DOHH2 (cell line): Measurements from ENCODE around the gene HLA-DPB1.

Experiments used
- EZH2phosphoT487 ChIP-seq: fragments of 200-600 bp; sonication (generic); IDR thresholded peaks from 2 replicates; pipeline ENCODE4 v1.6.1; 2017; ENCODE audit warnings: borderline replicate concordance, mild to moderate bottlenecking, antibody characterized with exemption, low read length, moderate library complexity, mixed read lengths
- TF ChIP-seq, protein P1 (sequence below): fragments of 200-600 bp; sonication (generic); IDR thresholded peaks from one replicate; pipeline ENCODE4 v1.5.1; 2014; ENCODE audit warnings: antibody characterized with exemption, mild to moderate bottlenecking, low read depth, low read length; ENCODE audit not compliant: poor library complexity, severe bottlenecking

DNA sequence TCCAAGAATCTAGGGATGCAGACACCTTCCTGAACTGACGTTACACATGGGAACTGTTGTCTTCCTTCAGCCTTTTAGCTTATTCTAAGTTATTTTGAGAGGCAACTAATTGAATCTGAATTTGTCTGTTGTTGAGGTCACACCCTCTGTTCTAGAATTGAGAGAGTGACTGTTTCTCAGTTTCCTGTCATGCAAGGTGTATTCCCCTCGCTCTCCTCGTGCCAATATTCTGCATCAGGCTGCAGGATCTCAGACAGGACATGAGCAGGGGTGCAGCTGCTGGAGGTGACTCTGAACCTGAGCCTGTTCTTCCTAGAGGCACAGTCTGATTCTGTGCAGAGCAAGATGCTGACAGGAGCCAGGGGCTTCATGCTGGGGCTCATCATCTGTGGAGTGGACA lies 52.5 kb downstream of the HLA-DPB1 start:
- TF ChIP-seq, protein P1, sequence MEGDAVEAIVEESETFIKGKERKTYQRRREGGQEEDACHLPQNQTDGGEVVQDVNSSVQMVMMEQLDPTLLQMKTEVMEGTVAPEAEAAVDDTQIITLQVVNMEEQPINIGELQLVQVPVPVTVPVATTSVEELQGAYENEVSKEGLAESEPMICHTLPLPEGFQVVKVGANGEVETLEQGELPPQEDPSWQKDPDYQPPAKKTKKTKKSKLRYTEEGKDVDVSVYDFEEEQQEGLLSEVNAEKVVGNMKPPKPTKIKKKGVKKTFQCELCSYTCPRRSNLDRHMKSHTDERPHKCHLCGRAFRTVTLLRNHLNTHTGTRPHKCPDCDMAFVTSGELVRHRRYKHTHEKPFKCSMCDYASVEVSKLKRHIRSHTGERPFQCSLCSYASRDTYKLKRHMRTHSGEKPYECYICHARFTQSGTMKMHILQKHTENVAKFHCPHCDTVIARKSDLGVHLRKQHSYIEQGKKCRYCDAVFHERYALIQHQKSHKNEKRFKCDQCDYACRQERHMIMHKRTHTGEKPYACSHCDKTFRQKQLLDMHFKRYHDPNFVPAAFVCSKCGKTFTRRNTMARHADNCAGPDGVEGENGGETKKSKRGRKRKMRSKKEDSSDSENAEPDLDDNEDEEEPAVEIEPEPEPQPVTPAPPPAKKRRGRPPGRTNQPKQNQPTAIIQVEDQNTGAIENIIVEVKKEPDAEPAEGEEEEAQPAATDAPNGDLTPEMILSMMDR: no peak
- no peak for TF ChIP-seq EZH2phosphoT487
